Fibroblast of lung (primary cell): ENCODE measurements around the gene TENT5C. TPM values are rescaled to one million over a fixed set of nuclear protein-coding genes. Genes with fewer than 3 reads are reported as not detected.

Experiments used
- DNase-seq, 2 donors: peaks; one replicate each; pipeline versions ENCODE4 v3.0.0 to v3.0.0-alpha.2; 2010; ENCODE audit warnings: low read depth in 2 of 2
- H2AFZ ChIP-seq: 2 replicates; pipeline ENCODE4 v1.5.1; 2012; ENCODE audit warnings: low read length, control low read depth, inconsistent platforms
- H3K27ac ChIP-seq: 2 replicates; pipeline ENCODE4 v1.5.1; 2011; ENCODE audit warnings: low read length, control low read depth; ENCODE audit not compliant: insufficient read depth
- H3K27me3 ChIP-seq: 2 replicates; pipeline ENCODE4 v1.5.1; 2011; ENCODE audit warnings: mild to moderate bottlenecking, low read length; ENCODE audit not compliant: control insufficient read depth, insufficient read depth
- H3K36me3 ChIP-seq: 2 replicates; pipeline ENCODE4 v1.5.1; 2011; ENCODE audit warnings: low read length; ENCODE audit not compliant: control insufficient read depth, insufficient read depth
- H3K4me1 ChIP-seq: 2 replicates; pipeline ENCODE4 v1.5.1; 2011; ENCODE audit warnings: low read length; ENCODE audit not compliant: control insufficient read depth, insufficient read depth; ENCODE audit errors: extremely low read depth
- H3K4me2 ChIP-seq: 2 replicates; pipeline ENCODE4 v1.5.1; 2011; ENCODE audit warnings: low read length, control low read depth; ENCODE audit not compliant: insufficient read depth; ENCODE audit errors: extremely low read depth
- H3K4me3 ChIP-seq, 4 experiments: fragments of 200-600 bp in 1 of 4; sonication (generic) in 1 of 4; replicated peaks in 1 of 4; 2 replicates each; pipeline ENCODE4 v1.5.1; 2011 to 2016; ENCODE audit warnings: low read length in 4 of 4, low read depth in 3 of 4, mild to moderate bottlenecking in 3 of 4, control low read depth in 2 of 4, inconsistent platforms in 1 of 4, mixed read lengths in 1 of 4; ENCODE audit not compliant: insufficient read depth in 1 of 4; ENCODE audit errors: control extremely low read depth in 1 of 4
- H3K79me2 ChIP-seq: 2 replicates; pipeline ENCODE4 v1.5.1; 2012; ENCODE audit warnings: mild to moderate bottlenecking, low read length, inconsistent platforms; ENCODE audit not compliant: control insufficient read depth, insufficient read depth
- H3K9ac ChIP-seq: 2 replicates; pipeline ENCODE4 v1.5.1; 2011; ENCODE audit warnings: mild to moderate bottlenecking, low read length, control low read depth; ENCODE audit not compliant: insufficient read depth
- H3K9me3 ChIP-seq: 2 replicates; pipeline ENCODE4 v1.5.1; 2012; ENCODE audit warnings: low read depth, low read length; ENCODE audit not compliant: control insufficient read depth, insufficient read depth
- H4K20me1 ChIP-seq: 2 replicates; pipeline ENCODE4 v1.5.1; 2011; ENCODE audit warnings: low read length; ENCODE audit not compliant: control insufficient read depth, insufficient read depth; ENCODE audit errors: extremely low read depth
- CTCF ChIP-seq, 2 donors: IDR thresholded peaks in 1 of 2; conservative IDR thresholded peaks in 1 of 2; 1 replicate in 1 of 2; 2 replicates in 1 of 2; pipeline ENCODE4 v1.5.1; 2011 to 2012; ENCODE audit warnings: low read length in 2 of 2, control low read depth in 1 of 2, inconsistent platforms in 1 of 2, low read depth in 1 of 2, mild to moderate bottlenecking in 1 of 2
- EZH2 ChIP-seq: IDR thresholded peaks from 2 replicates; pipeline ENCODE4 v1.5.1; 2012; ENCODE audit warnings: low read length, control low read depth, mild to moderate bottlenecking; ENCODE audit errors: missing control alignments
- polyA plus RNA-seq, 2 donors: library from polyadenylated mRNA; depleted of rRNA in 1 of 2; stranded (reverse) in 1 of 2; unstranded in 1 of 2; fragments of >200 nt; gene quantifications; 2 replicates each; pipeline ENCODE4 v1.2.1, GENCODE V29; 2011 to 2012; ENCODE audit warnings: missing spikeins in 1 of 2
- total RNA-seq: library from RNA; depleted of rRNA; stranded (reverse); fragments of >200 nt; gene quantifications from 2 replicates; pipeline ENCODE4 v1.2.1, GENCODE V29; 2014

Gene TENT5C
- total and polyA plus RNA-seq, 2 donors (not counting 1 experiment from before 2014, with no cell fraction given) = 4.2 to 8.1 TPM

GRCh38 chr1:117644696-117645311 lies 39.0 kb downstream of the TENT5C start:
- Histone ChIP-seq H4K20me1 (no peaks in the 10 kb centered on the region), H3K27me3 (no peaks in the 10 kb centered on the region), H2AFZ (no peak overlapping the region), H3K4me3 (no peak overlapping the region), H3K4me1 (no peaks in the 10 kb centered on the region), H3K4me2 (no peak overlapping the region), H3K27ac (no peak overlapping the region), H3K36me3 (no peaks in the 10 kb centered on the region), H3K9ac (no peak overlapping the region), H3K9me3 (no peaks in the 10 kb centered on the region), H3K79me2 (no peaks in the 10 kb centered on the region)
- TF ChIP-seq CTCF (conservative IDR thresholded peaks at IDR 0.05 in 1 of 2, IDR thresholded peaks at IDR 0.05 in 1 of 2; ENCODE audit: low read depth in 1 of 2, low read length in 2 of 2) (no peak), EZH2 (no peak)
- DNase-seq = no peak

- no peak overlapping the region for H3K4me3 ChIP-seq
- H4K20me1 ChIP-seq = no peaks in the 10 kb centered on the region
- no peaks in the 10 kb centered on the region for H3K36me3 ChIP-seq
- no peak overlapping the region for H3K4me2 ChIP-seq
- H3K9ac ChIP-seq = no peak overlapping the region
- no peaks in the 10 kb centered on the region for H3K9me3 ChIP-seq
- H3K4me1 ChIP-seq = no peaks in the 10 kb centered on the region
- no peak overlapping the region for H2AFZ ChIP-seq
- no peak overlapping the region for H3K27ac ChIP-seq
- TF ChIP-seq EZH2 (no peak), CTCF (conservative IDR thresholded peaks at IDR 0.05 in 1 of 2, IDR thresholded peaks at IDR 0.05 in 1 of 2; ENCODE audit: low read depth in 1 of 2, low read length in 2 of 2) (no peak)
- H3K79me2 ChIP-seq = no peaks in the 10 kb centered on the region
- H3K27me3 ChIP-seq = no peaks in the 10 kb centered on the region
- no peak for DNase-seq
These were observed 39.5 kb downstream of the TENT5C start for GRCh38 chr1:117645343-117645742.

DNA sequence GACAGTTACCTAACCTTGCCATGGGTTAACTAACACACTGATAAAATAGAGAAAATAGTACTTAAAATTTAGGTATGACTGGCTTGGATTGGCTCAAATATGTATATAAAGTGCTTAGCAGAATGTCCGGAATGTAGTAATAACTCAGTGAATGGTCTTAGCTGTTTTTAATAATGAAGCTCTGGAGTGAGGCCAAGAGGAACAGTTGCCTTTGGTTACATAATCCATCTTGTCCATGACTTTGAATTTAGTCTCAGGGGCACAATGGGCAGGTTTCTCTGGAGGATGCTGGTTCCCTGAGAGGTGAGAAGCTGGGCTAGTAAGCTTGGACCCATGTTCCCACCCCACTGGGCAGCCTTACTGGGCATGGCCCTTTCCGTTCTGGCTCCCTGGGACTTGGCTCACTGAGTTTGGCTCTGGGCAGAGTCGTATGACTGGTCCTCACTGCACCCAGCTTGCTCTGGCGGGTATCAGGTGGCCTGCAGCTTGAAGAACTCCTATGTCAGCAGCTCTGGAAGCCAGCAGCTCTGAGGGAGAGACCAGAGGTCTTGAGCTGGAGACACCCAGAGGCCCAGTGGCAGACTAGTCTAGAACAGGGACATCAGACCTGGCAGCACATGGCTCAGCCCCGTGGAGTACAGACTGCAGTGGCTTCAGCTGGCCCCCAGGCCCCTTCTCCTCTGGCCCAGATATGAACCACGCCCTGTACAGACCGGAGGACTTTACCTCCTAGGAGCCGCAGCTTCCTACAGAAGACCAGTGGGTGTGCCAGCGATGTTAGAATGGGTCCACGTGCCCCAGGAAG lies 40.4 kb downstream of the TENT5C start:
- Histone ChIP-seq H3K27ac (no peak overlapping the region), H3K4me2 (no peak overlapping the region), H3K36me3 (no peaks in the 10 kb centered on the region), H3K9me3 (no peaks in the 10 kb centered on the region), H3K9ac (no peak overlapping the region), H3K27me3 (no peaks in the 10 kb centered on the region), H2AFZ (no peak overlapping the region), H4K20me1 (no peaks in the 10 kb centered on the region), H3K4me1 (no peaks in the 10 kb centered on the region), H3K79me2 (no peaks in the 10 kb centered on the region), H3K4me3 (no peak overlapping the region)
- TF ChIP-seq CTCF (conservative IDR thresholded peaks at IDR 0.05 in 1 of 2, IDR thresholded peaks at IDR 0.05 in 1 of 2; ENCODE audit: low read depth in 1 of 2, low read length in 2 of 2) (no peak), EZH2 (no peak)
- peak in 1 of 2 donors; percentile 39 for DNase-seq
